ENCODE results near the gene FNBP1. TPM values are rescaled to one million over a fixed set of nuclear protein-coding genes. Genes with fewer than 3 reads are reported as not detected.

The FNBP1 gene
- total and polyA plus RNA-seq, 2 of the 8 experiments (the other 6 are each of a cell fraction or from before 2014, with no cell fraction given), result 7.2 to 40.9 TPM

- Histone ChIP-seq H3K56ac (replicated peaks; ENCODE audit: insufficient read length, low read depth, low read length) (no peak overlapping the region), H4K20me1 (replicated peaks in 1 of 2; ENCODE audit: control insufficient read depth in 1 of 2, insufficient read depth in 2 of 2, low read length in 2 of 2) (peaks cover 0 to 2% of the 10 kb centered on the region in 2 experiments), H3K23ac (ENCODE audit: insufficient read length) (no peak overlapping the region), H4K91ac (replicated peaks; ENCODE audit: insufficient read length, low read length) (no peak overlapping the region), H2BK20ac (ENCODE audit: low read length) (no peak overlapping the region), H3K23me2 (ENCODE audit: low read depth, low read length) (no peaks in the 10 kb centered on the region), H3K4me3 (ENCODE audit: extremely low read depth in 1 of 4, insufficient read depth in 2 of 4, low read depth in 3 of 4, low read length in 4 of 4) (no peak overlapping the region), H2AK5ac (ENCODE audit: low read depth, low read length) (no peak overlapping the region), H3K4ac (replicated peaks; ENCODE audit: insufficient read length, low read depth, low read length) (no peak overlapping the region), H4K8ac (ENCODE audit: extremely low read depth, insufficient read depth, low read length) (no peak overlapping the region; the same call in 1 of the 2 replicates), H3K4me1 (replicated peaks in 1 of 4; ENCODE audit: control insufficient read depth in 3 of 4, insufficient read depth in 4 of 4, low read length in 3 of 4) (no peaks in the 10 kb centered on the region), H3K27ac (ENCODE audit: low read depth, low read length) (no peak overlapping the region), H3K9me3 (ENCODE audit: insufficient read depth in 2 of 2, low read depth in 1 of 2, low read length in 1 of 2) (no peaks in the 10 kb centered on the region), H2BK15ac (ENCODE audit: low read length) (no peak overlapping the region), H2AFZ (ENCODE audit: low read length) (no peak overlapping the region), H3K14ac (ENCODE audit: insufficient read length) (no peak overlapping the region), H2BK120ac (replicated peaks; ENCODE audit: low read depth, low read length) (no peak overlapping the region), H2BK5ac (ENCODE audit: low read depth, low read length) (no peak overlapping the region; the same call in 1 of the 2 replicates), H4K5ac (ENCODE audit: insufficient read length, low read depth, low read length) (no peak overlapping the region), H2BK12ac (ENCODE audit: low read depth, low read length) (no peak overlapping the region), H3K36me3 (ENCODE audit: control insufficient read depth in 2 of 4, insufficient read depth in 4 of 4, low read length in 3 of 4) (peaks cover 0 to 3% (median 0%) of the 10 kb centered on the region in 4 experiments; a peak in 3 of 8 replicates), H3K18ac (ENCODE audit: extremely low read depth, low read length) (no peak overlapping the region), H3K79me1 (ENCODE audit: low read depth, low read length) (no peaks in the 10 kb centered on the region), H3K9ac (replicated peaks in 1 of 4; ENCODE audit: extremely low read depth in 1 of 4, low read depth in 3 of 4, low read length in 3 of 4) (no peak overlapping the region), H3K27me3 (replicated peaks in 1 of 4; ENCODE audit: control insufficient read depth in 3 of 4, extremely low read depth in 1 of 4, insufficient read depth in 3 of 4, low read length in 3 of 4) (no peaks in the 10 kb centered on the region), H3K4me2 (ENCODE audit: insufficient read depth in 1 of 2, low read depth in 2 of 2, low read length in 2 of 2) (no peak overlapping the region), H3K79me2 (ENCODE audit: control insufficient read depth in 1 of 2, insufficient read depth in 2 of 2, low read length in 2 of 2) (no peaks in the 10 kb centered on the region)
- TF ChIP-seq EGR1 (IDR thresholded peaks at IDR 0.05; ENCODE audit: borderline replicate concordance, low read depth, low read length) (no peak), RAD21 (IDR thresholded peaks at IDR 0.05 in 1 of 2, conservative IDR thresholded peaks at IDR 0.05 in 1 of 2; ENCODE audit: low read depth in 2 of 2, low read length in 2 of 2) (peak; percentile 26 to 43; a peak in 2 of 4 replicates), CTCF (IDR thresholded peaks at IDR 0.05; ENCODE audit: control extremely low read depth in 1 of 3, insufficient read depth in 1 of 3, low read depth in 1 of 3, low read length in 3 of 3) (peak in 1 of 3 experiments; percentile 46; a peak in 1 of 4 replicates), GABPA (IDR thresholded peaks at IDR 0.05; ENCODE audit: borderline replicate concordance, insufficient read depth, low read length) (no peak)
- 89% methylated on average over 23 of the region's 23 CpGs; no CpG with 5 or more reads in 1 of the 2 experiments for WGBS, 2 experiments (ENCODE audit: extremely low coverage in 1 of 2, insufficient coverage in 1 of 2, insufficient read length in 1 of 2, insufficient replicate concordance in 2 of 2, low coverage in 1 of 2, low lambda C conversion rate in 2 of 2, missing lambda C conversion rate in 1 of 2)
- POLR2A ChIA-PET (ENCODE audit: partially characterized antibody), result interaction anchor here (1.0 kb wide), 1 partner anchor 9 kb away, joined by 3 read pairs; no protein-coding TSS in a partner anchor
- DNase-seq (ENCODE audit: low read depth in 1 of 2, low spot score in 2 of 2), result no peak
- FAIRE-seq, result no peak
- CTCF ChIA-PET (ENCODE audit: partially characterized antibody), result interaction anchor here (0.7 to 1.8 kb wide), 7 partner anchors 10 to 412 kb away, joined by 3 to 5 read pairs (median 3); no protein-coding TSS in a partner anchor
Measured at GRCh38 chr9:129875181-129875611, 167.8 kb downstream of the FNBP1 start.
